ENCODE results near the gene SLC25A30.
"Not testable (repeated sequence)": the region's sequence is repeated elsewhere in the genome, so short reads cannot be mapped to it uniquely, and the experiment has no call there.

The SLC25A30 gene

GRCh38 chr13:45376651-45377050 is 41.5 kb downstream of the SLC25A30 start:
- in situ Hi-C loops (cut with HindIII; ENCODE audit: low pct_unique_long_range_greater_than_20kb, low sequenced_read_pairs); DNase-seq (ENCODE audit: low read depth in 1 of 2, low spot score in 1 of 2): not testable (repeated sequence)

- in situ Hi-C loops (cut with HindIII; ENCODE audit: low pct_unique_long_range_greater_than_20kb, low sequenced_read_pairs): no loop called here
Observed at GRCh38 chr13:45374917-45375316, 43.3 kb downstream of the SLC25A30 start.

GRCh38 chr13:45373162-45373547 is 45.0 kb downstream of the SLC25A30 start:
- DNase-seq (ENCODE audit: low read depth in 1 of 2, low spot score in 1 of 2): no peak
- in situ Hi-C loops (cut with HindIII; ENCODE audit: low pct_unique_long_range_greater_than_20kb, low sequenced_read_pairs): no loop called here
- TF ChIP-seq JUND (IDR thresholded peaks at IDR 0.05; ENCODE audit: low read depth): no peak

More at GRCh38 chr13:45374917-45375316, 43.3 kb downstream of the SLC25A30 start:
- TF ChIP-seq JUND (IDR thresholded peaks at IDR 0.05; ENCODE audit: low read depth): no peak
- no peak for DNase-seq (ENCODE audit: low read depth in 1 of 2, low spot score in 1 of 2)

GRCh38 chr13:45372189-45373161 is 45.7 kb downstream of the SLC25A30 start:
- in situ Hi-C loops (cut with HindIII; ENCODE audit: low pct_unique_long_range_greater_than_20kb, low sequenced_read_pairs): no loop called here
- no peak for TF ChIP-seq JUND (IDR thresholded peaks at IDR 0.05; ENCODE audit: low read depth)
- DNase-seq (ENCODE audit: low read depth in 1 of 2, low spot score in 1 of 2): no peak

- TF ChIP-seq JUND (IDR thresholded peaks at IDR 0.05; ENCODE audit: low read depth): no peak
- peak; percentile 41 to 61 for DNase-seq (ENCODE audit: low read depth in 1 of 2, low spot score in 1 of 2)
- in situ Hi-C loops (cut with HindIII; ENCODE audit: low pct_unique_long_range_greater_than_20kb, low sequenced_read_pairs): no loop called here
Observed at GRCh38 chr13:45370922-45371406, 47.2 kb downstream of the SLC25A30 start.

GRCh38 chr13:45369116-45369515 is 49.1 kb downstream of the SLC25A30 start:
- TF ChIP-seq JUND (IDR thresholded peaks at IDR 0.05; ENCODE audit: low read depth): no peak
- no peak for DNase-seq (ENCODE audit: low read depth in 1 of 2, low spot score in 1 of 2)
- in situ Hi-C loops (cut with HindIII; ENCODE audit: low pct_unique_long_range_greater_than_20kb, low sequenced_read_pairs): no loop called here

- DNase-seq (ENCODE audit: low read depth in 1 of 2, low spot score in 1 of 2): peak; percentile 14 to 78
- in situ Hi-C loops (cut with HindIII; ENCODE audit: low pct_unique_long_range_greater_than_20kb, low sequenced_read_pairs): no loop called here
- TF ChIP-seq JUND (IDR thresholded peaks at IDR 0.05; ENCODE audit: low read depth): no peak
Observed at GRCh38 chr13:45368571-45368970, 49.6 kb downstream of the SLC25A30 start.

- in situ Hi-C loops (cut with HindIII; ENCODE audit: low pct_unique_long_range_greater_than_20kb, low sequenced_read_pairs): no loop called here
- TF ChIP-seq JUND (IDR thresholded peaks at IDR 0.05; ENCODE audit: low read depth): no peak
- no peak for DNase-seq (ENCODE audit: low read depth in 1 of 2, low spot score in 1 of 2)
Observed at GRCh38 chr13:45368005-45368404, 50.2 kb downstream of the SLC25A30 start.

GRCh38 chr13:45367358-45367757 is 50.8 kb downstream of the SLC25A30 start:
- no peak for DNase-seq (ENCODE audit: low read depth in 1 of 2, low spot score in 1 of 2)
- in situ Hi-C loops (cut with HindIII; ENCODE audit: low pct_unique_long_range_greater_than_20kb, low sequenced_read_pairs): no loop called here
- TF ChIP-seq JUND (IDR thresholded peaks at IDR 0.05; ENCODE audit: low read depth): no peak

GRCh38 chr13:45365558-45365885 is 52.7 kb downstream of the SLC25A30 start:
- no peak for TF ChIP-seq JUND (IDR thresholded peaks at IDR 0.05; ENCODE audit: low read depth)
- no peak for DNase-seq (ENCODE audit: low read depth in 1 of 2, low spot score in 1 of 2)
- in situ Hi-C loops (cut with HindIII; ENCODE audit: low pct_unique_long_range_greater_than_20kb, low sequenced_read_pairs): no loop called here

- no peak for DNase-seq (ENCODE audit: low read depth in 1 of 2, low spot score in 1 of 2)
- no peak for TF ChIP-seq JUND (IDR thresholded peaks at IDR 0.05; ENCODE audit: low read depth)
- in situ Hi-C loops (cut with HindIII; ENCODE audit: low pct_unique_long_range_greater_than_20kb, low sequenced_read_pairs): no loop called here
Observed at GRCh38 chr13:45364876-45365557, 53.2 kb downstream of the SLC25A30 start.

GRCh38 chr13:45362939-45363338 is 55.2 kb downstream of the SLC25A30 start:
- TF ChIP-seq JUND (IDR thresholded peaks at IDR 0.05; ENCODE audit: low read depth): no peak
- in situ Hi-C loops (cut with HindIII; ENCODE audit: low pct_unique_long_range_greater_than_20kb, low sequenced_read_pairs): no loop called here
- no peak for DNase-seq (ENCODE audit: low read depth in 1 of 2, low spot score in 1 of 2)

- TF ChIP-seq JUND (IDR thresholded peaks at IDR 0.05; ENCODE audit: low read depth): no peak
- in situ Hi-C loops (cut with HindIII; ENCODE audit: low pct_unique_long_range_greater_than_20kb, low sequenced_read_pairs): no loop called here
- no peak for DNase-seq (ENCODE audit: low read depth in 1 of 2, low spot score in 1 of 2)
Observed at GRCh38 chr13:45361596-45362206, 56.5 kb downstream of the SLC25A30 start.
